Right lobe of liver (tissue), 4 donors: ENCODE results near the gene STXBP6.

Experiments used
- POLR2A ChIP-seq: fragments of 450-650 bp; IDR thresholded peaks from one replicate; pipeline ENCODE4 v1.6.1; 2017; ENCODE audit warnings: antibody characterized with exemption, mild to moderate bottlenecking
- TF ChIP-seq, protein P1 (sequence below), 4 donors: fragments of 200-600 bp in 3 of 4; fragments of 450-650 bp in 1 of 4; IDR thresholded peaks; one replicate each; pipeline versions ENCODE4 v1.5.1 to v1.8.0; 2016 to 2022; ENCODE audit warnings: antibody characterized with exemption in 4 of 4, mild to moderate bottlenecking in 2 of 4
- donor health status: DM: no; HTN: no; CAD: no.
- donor health status: DM: no; HTN: no; CAD: no.
- donor health status: DM: no; HTN: yes; CAD: no.

- TF ChIP-seq, protein P1, sequence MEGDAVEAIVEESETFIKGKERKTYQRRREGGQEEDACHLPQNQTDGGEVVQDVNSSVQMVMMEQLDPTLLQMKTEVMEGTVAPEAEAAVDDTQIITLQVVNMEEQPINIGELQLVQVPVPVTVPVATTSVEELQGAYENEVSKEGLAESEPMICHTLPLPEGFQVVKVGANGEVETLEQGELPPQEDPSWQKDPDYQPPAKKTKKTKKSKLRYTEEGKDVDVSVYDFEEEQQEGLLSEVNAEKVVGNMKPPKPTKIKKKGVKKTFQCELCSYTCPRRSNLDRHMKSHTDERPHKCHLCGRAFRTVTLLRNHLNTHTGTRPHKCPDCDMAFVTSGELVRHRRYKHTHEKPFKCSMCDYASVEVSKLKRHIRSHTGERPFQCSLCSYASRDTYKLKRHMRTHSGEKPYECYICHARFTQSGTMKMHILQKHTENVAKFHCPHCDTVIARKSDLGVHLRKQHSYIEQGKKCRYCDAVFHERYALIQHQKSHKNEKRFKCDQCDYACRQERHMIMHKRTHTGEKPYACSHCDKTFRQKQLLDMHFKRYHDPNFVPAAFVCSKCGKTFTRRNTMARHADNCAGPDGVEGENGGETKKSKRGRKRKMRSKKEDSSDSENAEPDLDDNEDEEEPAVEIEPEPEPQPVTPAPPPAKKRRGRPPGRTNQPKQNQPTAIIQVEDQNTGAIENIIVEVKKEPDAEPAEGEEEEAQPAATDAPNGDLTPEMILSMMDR (IDR thresholded peaks at IDR 0.05) = no peak
- TF ChIP-seq POLR2A = no peak
Measured at GRCh38 chr14:24958271-24958670, 91.7 kb downstream of the STXBP6 start.
